AG09309 (cell line): ENCODE measurements around the gene DNAJC22.

Experiments
- DNase-seq: peaks from one replicate; pipeline ENCODE4 v3.0.0-alpha.2; 2010; ENCODE audit warnings: low read depth
- H3K4me3 ChIP-seq: 2 replicates; pipeline ENCODE4 v1.5.1; 2011; ENCODE audit warnings: mild to moderate bottlenecking, low read depth, low read length, moderate library complexity; ENCODE audit not compliant: control insufficient read depth
- CTCF ChIP-seq: IDR thresholded peaks from 2 replicates; pipeline ENCODE4 v1.5.1; 2011; ENCODE audit warnings: mild to moderate bottlenecking, low read depth, low read length, inconsistent platforms; ENCODE audit not compliant: insufficient read depth, control insufficient read depth; ENCODE audit errors: missing control alignments

DNAJC22 gene

GRCh38 chr12:49325606-49326005, 21.1 kb upstream of the DNAJC22 start:
- no peak for TF ChIP-seq CTCF
- no peak overlapping the region for H3K4me3 ChIP-seq
- no peak for DNase-seq

GRCh38 chr12:49327368-49327767, 19.3 kb upstream of the DNAJC22 start:
- no peak for TF ChIP-seq CTCF
- no peak for DNase-seq
- H3K4me3 ChIP-seq = no peak overlapping the region

- TF ChIP-seq CTCF = no peak
- no peak overlapping the region for H3K4me3 ChIP-seq
- DNase-seq = no peak
These were observed 18.8 kb upstream of the DNAJC22 start for GRCh38 chr12:49327887-49328286.

- DNase-seq = no peak
- no peak overlapping the region for H3K4me3 ChIP-seq
- no peak for TF ChIP-seq CTCF
These were observed 17.9 kb upstream of the DNAJC22 start for GRCh38 chr12:49328816-49329215.

- DNase-seq = no peak
- H3K4me3 ChIP-seq = no peak overlapping the region
- TF ChIP-seq CTCF = no peak
These were observed 16.6 kb upstream of the DNAJC22 start for GRCh38 chr12:49330032-49330619.

GRCh38 chr12:49330631-49331379, 15.9 kb upstream of the DNAJC22 start:
- TF ChIP-seq CTCF = no peak
- DNase-seq = no peak

More at GRCh38 chr12:49330631-49331379, 15.9 kb upstream of the DNAJC22 start:
- H3K4me3 ChIP-seq = no peak overlapping the region
